A549 (cell line): Measurements from ENCODE around the gene MZT2B. TPM values are rescaled to one million over a fixed set of nuclear protein-coding genes. Genes with fewer than 3 reads are reported as not detected.
"Not testable (repeated sequence)": the region's sequence is repeated elsewhere in the genome, so short reads cannot be mapped to it uniquely, and the experiment has no call there.

Experiments used
- ATAC-seq, 2 experiments: fragments of 200-7000 bp in 1 of 2; fragments of >200 bp in 1 of 2; cut with Nextera tagmentation in 1 of 2; cut with Tn5 transposase in 1 of 2; 3 replicates each; pipeline versions ENCODE4 v1.8.0 to v1.9.1; 2018 to 2020; ENCODE audit warnings: mild to moderate bottlenecking in 1 of 2, moderate library complexity in 1 of 2
- CTCF ChIA-PET: fragments of 300-600 bp; sonication (Branson Sonifier 250); formaldehyde crosslinking; extraction: SDS; loops from one replicate; lab custom pipeline; 2021; ENCODE audit warnings: antibody characterized with exemption, inconsistent platforms; lab: Yijun Ruan, JAX
- POLR2A ChIA-PET: fragments of 350-600 bp; formaldehyde crosslinking; extraction: SDS; loops from one replicate; lab custom pipeline; 2021; ENCODE audit warnings: antibody characterized with exemption, inconsistent platforms; lab: Yijun Ruan, JAX
- DNase-seq, 2 experiments: peaks; one replicate each; pipeline versions ENCODE4 v3.0.0 to v3.0.0-alpha.2; 2011 to 2016; ENCODE audit warnings: low read depth in 1 of 2, low spot score in 1 of 2
- FAIRE-seq: peaks from 2 replicates; lab custom pipeline; 2011; peaks lifted over from hg19 to GRCh38; lab: Jason Lieb, UNC
- H3K27ac ChIP-seq, 2 experiments: fragments of >200 bp; sonication (Bioruptor Twin); formaldehyde crosslinking; 3 replicates each; pipeline ENCODE4 v1.5.1; 2016 to 2017
- H3K4me1 ChIP-seq: fragments of >200 bp; sonication (Bioruptor Twin); formaldehyde crosslinking; 3 replicates; pipeline ENCODE4 v1.6.1; 2016
- H3K4me2 ChIP-seq: fragments of >200 bp; sonication (Bioruptor Twin); formaldehyde crosslinking; 3 replicates; pipeline ENCODE4 v1.6.1; 2016
- H3K4me3 ChIP-seq: fragments of >200 bp; sonication (Bioruptor Twin); formaldehyde crosslinking; 3 replicates; pipeline ENCODE4 v1.5.1; 2016
- H3K9me3 ChIP-seq: fragments of >200 bp; sonication (Bioruptor Twin); formaldehyde crosslinking; 3 replicates; pipeline ENCODE4 v1.6.1; 2016
- BCL3 ChIP-seq: fragments of >200 bp; sonication (Bioruptor Twin); formaldehyde crosslinking; IDR thresholded peaks from 3 replicates; pipeline ENCODE4 v1.6.1; 2016
- BHLHE40 ChIP-seq: IDR thresholded peaks from 2 replicates; pipeline ENCODE4 v1.6.1; 2012; ENCODE audit warnings: low read depth, low read length, inconsistent platforms
- CHD2 ChIP-seq: fragments of 150-350 bp; IDR thresholded peaks from 2 replicates; pipeline ENCODE4 v1.6.1; 2014; ENCODE audit warnings: low read length; ENCODE audit not compliant: partially characterized antibody
- CTCF ChIP-seq: fragments of >200 bp; sonication (Bioruptor Twin); formaldehyde crosslinking; IDR thresholded peaks from 3 replicates; pipeline ENCODE4 v1.5.1; 2016
- FOSL2 ChIP-seq, 2 experiments: fragments of 450-650 bp in 1 of 2; fragments of >200 bp in 1 of 2; sonication (Bioruptor Twin) in 1 of 2; formaldehyde crosslinking; IDR thresholded peaks; 2 replicates each; pipeline versions ENCODE4 v1.5.0 to v1.6.1; 2016 to 2020; ENCODE audit warnings: mild to moderate bottlenecking in 1 of 2, moderate library complexity in 1 of 2
- GATA3 ChIP-seq: IDR thresholded peaks from 2 replicates; pipeline ENCODE4 v1.6.1; 2012; ENCODE audit warnings: borderline replicate concordance
- HES2 ChIP-seq: fragments of >200 bp; sonication (Bioruptor Twin); formaldehyde crosslinking; IDR thresholded peaks from 2 replicates; pipeline ENCODE4 v1.6.1; 2016
- HEYL ChIP-seq: fragments of 250-450 bp; sonication (Bioruptor Pico); IDR thresholded peaks from 2 replicates; pipeline ENCODE4 v1.8.0; 2021; ENCODE audit warnings: mild to moderate bottlenecking, moderate library complexity
- HOXA7 ChIP-seq: fragments of 250-450 bp; sonication (Bioruptor Pico); IDR thresholded peaks from 2 replicates; pipeline ENCODE4 v1.5.0; 2020; ENCODE audit warnings: mild to moderate bottlenecking, moderate library complexity
- JUN ChIP-seq, 2 experiments: fragments of >200 bp; sonication (Bioruptor Twin); formaldehyde crosslinking; IDR thresholded peaks; 2 replicates in 1 of 2; 3 replicates in 1 of 2; pipeline ENCODE4 v1.6.1; 2016 to 2017
- KDM5A ChIP-seq: fragments of 200-600 bp; sonication (generic); IDR thresholded peaks from 2 replicates; pipeline ENCODE4 v1.6.1; 2016; ENCODE audit warnings: antibody characterized with exemption, mild to moderate bottlenecking
- MAZ ChIP-seq: fragments of 150-350 bp; IDR thresholded peaks from 2 replicates; pipeline ENCODE4 v1.6.1; 2014; ENCODE audit warnings: antibody characterized with exemption, low read depth, low read length, borderline replicate concordance
- NPAS2 ChIP-seq: fragments of 250-450 bp; sonication (Bioruptor Pico); IDR thresholded peaks from 2 replicates; pipeline ENCODE4 v1.8.0; 2022; ENCODE audit warnings: mild to moderate bottlenecking, moderate library complexity, borderline replicate concordance
- PHF8 ChIP-seq: fragments of 200-600 bp; sonication (generic); IDR thresholded peaks from 2 replicates; pipeline ENCODE4 v1.6.1; 2016; ENCODE audit warnings: low read depth, mild to moderate bottlenecking, antibody characterized with exemption, moderate library complexity, borderline replicate concordance
- POLR2A ChIP-seq: IDR thresholded peaks from 2 replicates; pipeline ENCODE4 v1.6.1; 2012; ENCODE audit warnings: mild to moderate bottlenecking, low read length
- RAD21 ChIP-seq, 2 experiments: fragments of >200 bp in 1 of 2; sonication (Bioruptor Twin) in 1 of 2; formaldehyde crosslinking in 1 of 2; IDR thresholded peaks in 1 of 2; conservative IDR thresholded peaks in 1 of 2; 2 replicates in 1 of 2; 3 replicates in 1 of 2; pipeline ENCODE4 v1.6.1; 2012 to 2018; ENCODE audit warnings: inconsistent platforms in 1 of 2
- REST ChIP-seq: fragments of 200-600 bp; sonication (generic); IDR thresholded peaks from 2 replicates; pipeline ENCODE4 v1.6.1; 2016; ENCODE audit warnings: antibody characterized with exemption, mild to moderate bottlenecking, moderate library complexity
- SMC3 ChIP-seq: fragments of >200 bp; sonication (Bioruptor Twin); formaldehyde crosslinking; IDR thresholded peaks from 3 replicates; pipeline ENCODE4 v1.6.1; 2018; ENCODE audit warnings: inconsistent platforms
- TFCP2L1 ChIP-seq: fragments of 250-450 bp; sonication (Bioruptor Pico); IDR thresholded peaks from 2 replicates; pipeline ENCODE4 v1.5.0; 2021; ENCODE audit warnings: mild to moderate bottlenecking
- TP53 ChIP-seq: fragments of 250-450 bp; sonication (Bioruptor Pico); IDR thresholded peaks from 2 replicates; pipeline ENCODE4 v1.5.0; 2021; ENCODE audit warnings: mild to moderate bottlenecking, moderate library complexity
- ZFP36 ChIP-seq: fragments of 450-650 bp; IDR thresholded peaks from 2 replicates; pipeline ENCODE4 v1.6.1; 2014; ENCODE audit warnings: borderline replicate concordance; ENCODE audit not compliant: partially characterized antibody
- ZNF302 ChIP-seq: fragments of 250-450 bp; sonication (Bioruptor Pico); IDR thresholded peaks from 2 replicates; pipeline ENCODE4 v1.9.0; 2021; ENCODE audit warnings: inconsistent platforms, mild to moderate bottlenecking, moderate library complexity
- WGBS: methylation state at CpG from one replicate; pipeline ENCODE4 v1.1.6; 2017; ENCODE audit errors: missing lambda C conversion rate; 5-methylcytosine and 5-hydroxymethylcytosine counted together
- polyA minus RNA-seq: library from RNA; depleted of rRNA, polyadenylated mRNA; stranded (reverse); fragments of >200 nt; gene quantifications from 2 replicates; pipeline ENCODE4 v1.2.3, GENCODE V29; 2011; rRNA and poly(A)+ RNA removed
- polyA plus RNA-seq, 4 experiments: library from polyadenylated mRNA; depleted of rRNA in 3 of 4; stranded (reverse); fragments of >200 nt; fragmentation: RNase III in 1 of 4; extraction: RNeasy Plus Mini Kit Qiagen cat#74134 plus additional on column Dnase treatment in 1 of 4; gene quantifications; 2 replicates in 3 of 4; 3 replicates in 1 of 4; pipeline ENCODE4 v1.2.3, GENCODE V29; 2011 to 2017

The MZT2B gene
- 78.6 and 102 TPM in 2 replicates for polyA plus RNA-seq (2011; rRNA removed)
- 404 and 478 TPM in 2 replicates for polyA plus RNA-seq (2012; cell fraction: cytosol; rRNA removed)
- 211 and 279 TPM in 2 replicates for polyA plus RNA-seq (2012; cell fraction: nucleus; rRNA removed)
- polyA plus RNA-seq (2017; fragmentation: RNase III; extraction: RNeasy Plus Mini Kit Qiagen cat#74134 plus additional on column Dnase treatment): 223 to 283 TPM (median 273 TPM) in 3 replicates
- polyA minus RNA-seq: 5.6 and 12.7 TPM in 2 replicates

GRCh38 chr2:130181880-130182682 lies at the start of gene MZT2B:
MZT2B (plus strand) TSS chr2:130182262; CDS start chr2:130182283, 21 bp downstream.
- Histone ChIP-seq H3K27ac (peak within 1 kb of the TSS; percentile 93 to 99), H3K4me3 (peak within 1 kb of the TSS; percentile 99), H3K4me2 (peak within 1 kb of the TSS; percentile 98)
- 0% methylated on average over 14 of the region's 86 CpGs for WGBS
- not testable (repeated sequence) for FAIRE-seq; H3K4me1 ChIP-seq; H3K9me3 ChIP-seq; TF ChIP-seq FOSL2 (IDR thresholded peaks at IDR 0.05)
- CTCF ChIA-PET: interaction anchor here (0.7 to 6.0 kb wide), 8 partner anchors 11 to 160 kb away, joined by 3 to 96 read pairs (median 6); partner anchors contain the start of gene IMP4
- peak; percentile 83 to 91 for ATAC-seq
- TF ChIP-seq RAD21 (conservative IDR thresholded peaks at IDR 0.05 in 1 of 2, IDR thresholded peaks at IDR 0.05 in 1 of 2): peak; percentile 35 to 50; a peak in 2 of 5 replicates
- TF ChIP-seq JUN (IDR thresholded peaks at IDR 0.05): peak; percentile 54 to 71; a peak in 3 of 5 replicates
- peak; percentile 76 for TF ChIP-seq SMC3
- TF ChIP-seq ZFP36: peak; percentile 24
- TF ChIP-seq MAZ: peak; percentile 19; the same call in 1 of the 2 replicates
- peak; percentile 42; the same call in 1 of the 2 replicates for TF ChIP-seq PHF8
- TF ChIP-seq FOSL2 (CRISPR knock-in tag; IDR thresholded peaks at IDR 0.05): 0 out of 2 replicates have a peak, but pooled peaks have one; percentile 5
- peak; percentile 52 for TF ChIP-seq POLR2A
- peak; percentile 78 for TF ChIP-seq CTCF
- POLR2A ChIA-PET: interaction anchor here (0.8 to 2.1 kb wide), 5 partner anchors 16 to 160 kb away, joined by 3 to 24 read pairs (median 5); partner anchors contain the start of gene IMP4
- DNase-seq: peak; percentile 68 to 87

GRCh38 chr2:130135692-130136541 lies 46.1 kb upstream of the MZT2B start:
- Histone ChIP-seq H3K9me3 (no peaks in the 10 kb centered on the region), H3K27ac (no peak overlapping the region), H3K4me1 (no peaks in the 10 kb centered on the region), H3K4me2 (no peak overlapping the region), H3K4me3 (no peak overlapping the region)
- ChIA-PET CTCF (no interaction called here), POLR2A (no interaction called here)
- ATAC-seq (no peak), DNase-seq (no peak), FAIRE-seq (no peak)
- 71% methylated on average over 12 of the region's 15 CpGs for WGBS
- TF ChIP-seq FOSL2 (IDR thresholded peaks at IDR 0.05): no peak
- TF ChIP-seq FOSL2 (CRISPR knock-in tag; IDR thresholded peaks at IDR 0.05): no peak
- no peak for TF ChIP-seq KDM5A
- no peak for TF ChIP-seq TP53 (CRISPR knock-in tag)
- no peak for TF ChIP-seq TFCP2L1 (CRISPR knock-in tag)
- TF ChIP-seq ZNF302 (CRISPR knock-in tag): no peak
- TF ChIP-seq CHD2: no peak
- no peak for TF ChIP-seq BHLHE40
- TF ChIP-seq HOXA7 (CRISPR knock-in tag): no peak
- TF ChIP-seq GATA3: no peak
- TF ChIP-seq MAZ: no peak
- no peak for TF ChIP-seq BCL3
- no peak for TF ChIP-seq HES2
- TF ChIP-seq HEYL (CRISPR knock-in tag): no peak
- no peak for TF ChIP-seq NPAS2
- TF ChIP-seq CTCF: no peak
- no peak for TF ChIP-seq REST
